Testis (tissue), 3 donors: Measurements from ENCODE around the gene ENTPD6. TPM values are rescaled to one million over a fixed set of nuclear protein-coding genes. Genes with fewer than 3 reads are reported as not detected.
A peak's percentile ranks its signal among the peaks of the same experiment; 100 is the strongest.

Experiments used
- DNase-seq: peaks from one replicate; pipeline ENCODE4 v3.0.0-alpha.2; 2019
- H3K27ac ChIP-seq, 2 donors: fragments of 200-600 bp; sonication (generic); one replicate each; pipeline ENCODE4 v1.5.1; 2019
- H3K27me3 ChIP-seq: fragments of 200-600 bp; sonication (generic); one replicate; pipeline ENCODE4 v1.5.1; 2019
- H3K36me3 ChIP-seq: fragments of 200-600 bp; sonication (generic); one replicate; pipeline ENCODE4 v1.5.1; 2017; ENCODE audit warnings: low read depth; ENCODE audit errors: missing control alignments
- H3K4me1 ChIP-seq: fragments of 200-600 bp; sonication (generic); one replicate; pipeline ENCODE4 v1.5.1; 2019
- H3K4me3 ChIP-seq, 2 donors: fragments of 200-600 bp; sonication (generic); one replicate each; pipeline ENCODE4 v1.5.1; 2017 to 2019
- H3K9me3 ChIP-seq: fragments of 200-600 bp; sonication (generic); one replicate; pipeline ENCODE4 v1.5.1; 2017
- POLR2A ChIP-seq: fragments of 450-650 bp; IDR thresholded peaks from one replicate; pipeline ENCODE4 v1.6.1; 2017; ENCODE audit warnings: antibody characterized with exemption, mild to moderate bottlenecking, moderate library complexity
- WGBS, 2 donors: methylation state at CpG; one replicate each; pipeline ENCODE4 v1.1.5; 2018; 5-methylcytosine and 5-hydroxymethylcytosine counted together
- intact Hi-C: fragments of 100-400 bp; cut with DNase I; formaldehyde crosslinking; loops from one replicate; pipeline ENCODE4 v1.15.1; 2023; ENCODE audit warnings: low total_unique reads
- polyA plus RNA-seq: library from polyadenylated mRNA; stranded (reverse); fragments of 350-450 nt; fragmentation: Illumina TruSeq; extraction: RNeasy Lipid Tissue Mini Kit (QIAGEN cat#74804); gene quantifications from one replicate; pipeline ENCODE4 v1.2.3, GENCODE V29; 2014; ENCODE audit warnings: low read depth, low replicate concordance; ENCODE audit not compliant: insufficient read depth
- total RNA-seq, 2 donors: library from RNA; depleted of rRNA; stranded (reverse); fragments of >200 nt; gene quantifications; one replicate each; pipeline ENCODE4 v1.2.3, GENCODE V29; 2016
- TF ChIP-seq, protein P1 (sequence below), 3 experiments: fragments of 450-650 bp in 2 of 3; fragments of 200-600 bp in 1 of 3; sonication (generic) in 1 of 3; IDR thresholded peaks; one replicate each; pipeline ENCODE4 v1.5.1; 2016 to 2019; ENCODE audit warnings: antibody characterized with exemption in 3 of 3, mild to moderate bottlenecking in 2 of 3, moderate library complexity in 1 of 3

ENTPD6 gene
- total and polyA plus RNA-seq, 3 donors from 2014 or later, result 80.7 to 204 (median 157) TPM

DNA sequence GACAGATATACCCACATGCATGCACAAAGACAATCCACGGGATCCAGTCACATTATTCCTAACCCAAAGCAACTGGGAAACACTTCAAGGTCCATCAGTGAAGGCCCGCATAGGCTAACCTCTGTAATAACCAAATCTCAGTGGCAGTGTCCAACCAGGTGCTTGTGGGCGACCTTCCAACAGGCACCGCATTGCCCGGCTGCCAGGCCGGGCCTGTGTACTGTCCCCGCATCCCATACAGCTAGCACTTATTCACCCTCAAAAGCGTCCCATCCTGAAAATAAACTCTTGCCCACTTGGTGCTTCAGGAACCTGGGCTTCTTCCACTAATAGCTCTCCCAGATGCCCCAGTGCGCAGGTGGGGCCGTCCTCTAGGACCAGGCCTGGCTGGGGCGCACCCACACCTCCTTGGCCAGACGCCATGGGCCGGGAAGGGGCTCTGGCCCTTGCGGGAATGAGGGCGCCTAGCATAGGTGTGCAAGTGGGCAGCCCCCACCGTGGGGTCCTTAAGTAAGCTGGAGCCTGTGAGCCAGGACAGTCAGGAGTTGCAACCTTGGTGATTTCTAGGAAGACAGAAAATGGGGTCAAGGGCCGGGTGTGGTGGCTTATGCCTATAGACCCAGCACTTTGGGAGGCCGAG is 1.1 kb upstream of the ENTPD6 start:
- no peaks in the 10 kb centered on the region for H3K9me3 ChIP-seq
- no peaks in the 10 kb centered on the region for H3K27me3 ChIP-seq
- intact Hi-C loops, result no loop called here
- peak overlapping the region in 1 of 2 donors; percentile 100 for H3K4me3 ChIP-seq
- no peak for DNase-seq
- H3K4me1 ChIP-seq, result peaks cover 48% of the 10 kb centered on the region
- WGBS, 2 donors, result 62 to 75% methylated on average over 15 to 16 of the region's 18 CpGs
- peak overlapping the region; percentile 91 to 95 for H3K27ac ChIP-seq
- H3K36me3 ChIP-seq, result no peaks in the 10 kb centered on the region
- TF ChIP-seq, protein P1, sequence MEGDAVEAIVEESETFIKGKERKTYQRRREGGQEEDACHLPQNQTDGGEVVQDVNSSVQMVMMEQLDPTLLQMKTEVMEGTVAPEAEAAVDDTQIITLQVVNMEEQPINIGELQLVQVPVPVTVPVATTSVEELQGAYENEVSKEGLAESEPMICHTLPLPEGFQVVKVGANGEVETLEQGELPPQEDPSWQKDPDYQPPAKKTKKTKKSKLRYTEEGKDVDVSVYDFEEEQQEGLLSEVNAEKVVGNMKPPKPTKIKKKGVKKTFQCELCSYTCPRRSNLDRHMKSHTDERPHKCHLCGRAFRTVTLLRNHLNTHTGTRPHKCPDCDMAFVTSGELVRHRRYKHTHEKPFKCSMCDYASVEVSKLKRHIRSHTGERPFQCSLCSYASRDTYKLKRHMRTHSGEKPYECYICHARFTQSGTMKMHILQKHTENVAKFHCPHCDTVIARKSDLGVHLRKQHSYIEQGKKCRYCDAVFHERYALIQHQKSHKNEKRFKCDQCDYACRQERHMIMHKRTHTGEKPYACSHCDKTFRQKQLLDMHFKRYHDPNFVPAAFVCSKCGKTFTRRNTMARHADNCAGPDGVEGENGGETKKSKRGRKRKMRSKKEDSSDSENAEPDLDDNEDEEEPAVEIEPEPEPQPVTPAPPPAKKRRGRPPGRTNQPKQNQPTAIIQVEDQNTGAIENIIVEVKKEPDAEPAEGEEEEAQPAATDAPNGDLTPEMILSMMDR (IDR thresholded peaks at IDR 0.05), result no peak
- TF ChIP-seq POLR2A, result no peak

DNA sequence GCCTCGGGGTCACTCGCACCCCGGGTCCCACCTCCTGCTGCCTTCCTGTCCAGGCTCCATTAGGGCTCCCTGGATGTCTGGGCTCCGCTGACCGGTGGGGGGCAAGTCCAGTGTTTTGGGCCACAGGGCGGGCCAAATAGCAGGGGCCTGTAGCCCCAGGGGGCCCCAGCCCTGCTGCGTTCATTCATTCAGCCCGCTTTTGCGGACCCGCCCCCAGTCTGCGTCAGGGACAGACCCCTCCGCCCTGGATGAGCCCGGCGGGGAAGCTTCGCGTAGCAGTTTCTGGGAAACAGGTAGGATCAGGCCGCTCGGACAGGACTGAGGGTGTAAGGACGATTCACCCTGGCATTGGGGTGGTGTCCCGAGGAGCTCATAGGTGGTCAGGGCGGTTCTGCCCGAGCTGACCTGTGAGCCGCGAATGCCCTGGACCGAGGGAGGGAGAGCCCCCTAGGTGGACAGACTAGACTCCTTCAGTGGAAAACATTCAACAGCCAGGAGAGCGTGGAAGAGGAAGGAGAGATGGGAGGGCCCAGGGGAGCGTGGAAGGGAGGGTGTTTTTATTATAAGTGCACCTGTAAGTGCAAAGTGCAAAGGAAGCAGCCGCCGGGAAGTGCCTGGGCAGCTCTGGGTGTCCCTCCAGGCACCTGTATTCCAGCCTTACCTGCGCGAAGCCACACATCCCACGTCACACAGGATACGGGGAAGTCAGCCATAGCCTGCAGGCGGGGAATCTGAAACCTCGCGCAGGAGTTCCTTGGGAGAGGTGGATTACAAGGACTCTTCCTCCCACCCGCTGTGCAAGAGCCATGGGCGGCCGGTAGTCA is 662 bp downstream of the ENTPD6 start:
- intact Hi-C loops, result no loop called here
- H3K36me3 ChIP-seq, result no peaks in the 10 kb centered on the region
- TF ChIP-seq, protein P1 (IDR thresholded peaks at IDR 0.05), result no peak
- TF ChIP-seq POLR2A, result no peak
- no peaks in the 10 kb centered on the region for H3K9me3 ChIP-seq
- H3K27me3 ChIP-seq, result no peaks in the 10 kb centered on the region
- WGBS, 2 donors, result 1% methylated on average over 26 to 30 of the region's 39 CpGs
- peak overlapping the region; percentile 74 to 100 for H3K4me3 ChIP-seq
- peak; percentile 52 for DNase-seq
- H3K4me1 ChIP-seq, result peaks cover 37% of the 10 kb centered on the region
- peak overlapping the region; percentile 91 to 95 for H3K27ac ChIP-seq

- Histone ChIP-seq H3K27ac (peak overlapping the region; percentile 91 to 95), H3K4me3 (peak overlapping the region; percentile 74 to 100), H3K27me3 (no peaks in the 10 kb centered on the region), H3K36me3 (no peaks in the 10 kb centered on the region), H3K4me1 (peaks cover 35% of the 10 kb centered on the region), H3K9me3 (no peaks in the 10 kb centered on the region)
- intact Hi-C loops, result no loop called here
- TF ChIP-seq, protein P1 (IDR thresholded peaks at IDR 0.05), result no peak
- no peak for TF ChIP-seq POLR2A
- no peak for DNase-seq
- 16 to 26% methylated on average over 9 of the region's 9 CpGs for WGBS, 2 donors
Observed at GRCh38 chr20:25196786-25197120, 1.2 kb downstream of the ENTPD6 start.

DNA sequence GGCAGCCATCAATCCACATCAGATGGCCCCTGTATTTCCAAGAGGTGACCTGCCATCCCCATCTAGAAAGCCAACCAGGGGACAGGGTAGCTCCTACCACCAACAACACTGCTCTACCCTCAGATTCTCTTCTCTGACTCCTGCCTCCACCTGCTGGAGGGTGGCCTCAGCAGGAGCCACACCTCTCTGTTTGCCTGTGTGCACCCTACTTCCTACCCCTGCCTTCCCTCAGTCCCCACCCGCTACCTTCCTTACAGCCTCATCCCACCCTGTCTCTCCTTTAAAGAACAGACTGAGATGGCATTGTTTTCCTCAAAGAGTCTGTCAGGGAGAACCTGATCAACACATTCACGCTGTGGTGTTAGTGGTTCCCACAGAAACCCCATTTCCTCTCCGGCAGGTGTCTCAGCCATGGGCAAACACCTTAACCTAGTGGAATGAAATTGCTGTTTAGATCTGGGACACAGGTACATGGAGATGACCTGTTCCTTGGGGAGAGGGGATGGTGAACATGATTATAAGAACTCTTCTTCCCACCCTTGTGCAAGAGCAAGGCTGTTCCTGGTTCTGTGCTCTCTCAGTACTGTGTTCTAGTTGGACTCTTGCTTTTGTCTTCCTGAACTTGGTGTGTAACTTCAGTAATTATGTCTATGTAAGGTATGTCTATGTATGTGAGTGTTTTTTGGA is 1.8 kb downstream of the ENTPD6 start:
- DNase-seq, result no peak
- Histone ChIP-seq H3K4me1 (peaks cover 30% of the 10 kb centered on the region), H3K27ac (peak overlapping the region; percentile 39 to 91), H3K4me3 (peak overlapping the region; percentile 74 to 100), H3K36me3 (no peaks in the 10 kb centered on the region), H3K9me3 (no peaks in the 10 kb centered on the region), H3K27me3 (no peaks in the 10 kb centered on the region)
- intact Hi-C loops, result no loop called here
- no peak for TF ChIP-seq POLR2A
- 62 to 74% methylated on average over 3 of the region's 3 CpGs for WGBS, 2 donors

DNA sequence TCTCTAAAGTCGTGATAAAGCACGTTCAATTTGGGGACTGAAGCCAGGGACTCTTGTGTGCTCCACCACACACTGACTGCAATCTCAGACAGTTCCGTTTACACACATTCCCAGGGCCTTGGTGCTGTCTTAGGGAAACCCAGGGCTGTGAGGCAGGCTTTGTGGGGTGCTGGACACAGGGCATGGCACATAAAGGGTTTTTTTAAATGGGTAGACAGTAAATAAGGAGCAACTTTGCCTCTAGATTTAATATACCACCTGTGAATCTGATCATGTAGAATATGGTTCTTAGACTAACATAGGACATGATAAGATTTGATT is 2.3 kb downstream of the ENTPD6 start:
- Histone ChIP-seq H3K4me1 (peaks cover 25% of the 10 kb centered on the region), H3K27me3 (no peaks in the 10 kb centered on the region)
- TF ChIP-seq POLR2A, result no peak
- TF ChIP-seq, protein P1 (IDR thresholded peaks at IDR 0.05), result no peak

More for the DNA sequence above, 2.3 kb downstream of the ENTPD6 start:
- H3K4me3 ChIP-seq, result no peak overlapping the region
- no peaks in the 10 kb centered on the region for H3K9me3 ChIP-seq
- DNase-seq, result no peak
- intact Hi-C loops, result no loop called here
- 37 to 41% methylated on average over 3 of the region's 3 CpGs for WGBS, 2 donors
- no peaks in the 10 kb centered on the region for H3K36me3 ChIP-seq
- H3K27ac ChIP-seq, result peak overlapping the region; percentile 5 to 57
